B cell (primary cell): ENCODE results near the gene POLN. TPM values are rescaled to one million over a fixed set of nuclear protein-coding genes. Genes with fewer than 3 reads are reported as not detected.

Experiments
- ATAC-seq: fragments of 200-7000 bp; cut with Tn5 transposase; one replicate; pipeline ENCODE4 v1.10.0; 2021; ENCODE audit warnings: low read depth, mild to moderate bottlenecking, moderate number of reproducible peaks, moderate library complexity
- CTCF ChIA-PET: fragments of 350-600 bp; sonication (Branson Sonifier 250); formaldehyde crosslinking; loops from one replicate; lab custom pipeline; 2021; ENCODE audit warnings: antibody characterized with exemption, inconsistent platforms; lab: Charles Lee
- POLR2A ChIA-PET: fragments of 350-600 bp; sonication (Branson Sonifier 250); formaldehyde crosslinking; loops from one replicate; lab custom pipeline; 2021; ENCODE audit warnings: antibody characterized with exemption; lab: Charles Lee
- DNase-seq: peaks from one replicate; pipeline ENCODE4 v3.0.0; 2013
- H2AFZ ChIP-seq: 2 replicates; pipeline ENCODE4 v1.6.1; 2012; ENCODE audit warnings: mild to moderate bottlenecking, low read depth, low read length; ENCODE audit not compliant: insufficient read depth, poor library complexity, severe bottlenecking
- H3K27ac ChIP-seq, 2 donors: 1 replicate in 1 of 2; 2 replicates in 1 of 2; pipeline ENCODE4 v1.5.1; 2012 to 2013; ENCODE audit warnings: low read length in 2 of 2, mild to moderate bottlenecking in 2 of 2, moderate library complexity in 1 of 2
- H3K27me3 ChIP-seq, 4 experiments: fragments of 200-600 bp in 1 of 4; sonication (generic) in 1 of 4; replicated peaks in 1 of 4; 1 replicate in 2 of 4; 2 replicates in 2 of 4; pipeline versions ENCODE4 v1.6.1 to v1.7.0; 2013 to 2016; ENCODE audit warnings: low read length in 3 of 4, mild to moderate bottlenecking in 2 of 4, mixed read lengths in 1 of 4, moderate library complexity in 1 of 4; ENCODE audit not compliant: insufficient read depth in 4 of 4, control insufficient read depth in 3 of 4; ENCODE audit errors: control extremely low read depth in 1 of 4
- H3K36me3 ChIP-seq, 2 experiments: replicated peaks in 1 of 2; 1 replicate in 1 of 2; 2 replicates in 1 of 2; pipeline versions ENCODE4 v1.6.1 to v1.7.1; 2013; ENCODE audit warnings: low read length in 1 of 2; ENCODE audit not compliant: insufficient read depth in 2 of 2, control insufficient read depth in 1 of 2; ENCODE audit errors: control extremely low read depth in 1 of 2, extremely low read depth in 1 of 2
- H3K4me1 ChIP-seq, 2 donors: fragments of 200-600 bp in 1 of 2; sonication (generic) in 1 of 2; 1 replicate in 1 of 2; 2 replicates in 1 of 2; pipeline versions ENCODE4 v1.5.1 to v1.6.1; 2013 to 2017; ENCODE audit warnings: low read length in 2 of 2; ENCODE audit not compliant: control insufficient read depth in 2 of 2, insufficient read depth in 2 of 2
- H3K4me2 ChIP-seq: replicated peaks from 2 replicates; pipeline ENCODE3; 2012; ENCODE audit warnings: mild to moderate bottlenecking, low read depth, low read length; ENCODE audit not compliant: poor library complexity, severe bottlenecking
- H3K4me3 ChIP-seq, 5 experiments: fragments of 200-600 bp in 1 of 5; sonication (generic) in 1 of 5; 1 replicate in 3 of 5; 2 replicates in 2 of 5; pipeline versions ENCODE4 v1.5.1 to v1.7.0; 2011 to 2016; ENCODE audit warnings: low read length in 4 of 5, mild to moderate bottlenecking in 4 of 5, low read depth in 2 of 5, control low read depth in 1 of 5, moderate library complexity in 1 of 5; ENCODE audit not compliant: insufficient read depth in 1 of 5; ENCODE audit errors: control extremely low read depth in 1 of 5, extremely low read depth in 1 of 5
- H3K79me2 ChIP-seq: fragments of 200-600 bp; sonication (generic); one replicate; pipeline ENCODE4 v1.6.0; 2016; ENCODE audit warnings: low read length; ENCODE audit not compliant: control insufficient read depth, insufficient read depth
- H3K9ac ChIP-seq: fragments of 200-600 bp; sonication (generic); 2 replicates; pipeline ENCODE4 v1.6.1; 2017; ENCODE audit warnings: mild to moderate bottlenecking, low read length, moderate library complexity
- H3K9me3 ChIP-seq, 3 donors: one replicate each; pipeline versions ENCODE4 v1.6.1 to v1.7.1; 2013; ENCODE audit warnings: low read length in 2 of 3; ENCODE audit not compliant: control insufficient read depth in 2 of 3, insufficient read depth in 1 of 3; ENCODE audit errors: control extremely low read depth in 1 of 3
- H4K20me1 ChIP-seq: 2 replicates; pipeline ENCODE4 v1.6.0; 2012; ENCODE audit warnings: mild to moderate bottlenecking, low read length; ENCODE audit not compliant: insufficient read depth, control insufficient read depth, poor library complexity, severe bottlenecking
- H3K27ac Mint-ChIP-seq: one replicate; pipeline ENCODE4 v1.8.0; 2021; ENCODE audit warnings: mixed read lengths
- H3K27me3 Mint-ChIP-seq: one replicate; pipeline ENCODE4 v1.8.0; 2021; ENCODE audit warnings: mixed read lengths
- H3K4me1 Mint-ChIP-seq: one replicate; pipeline ENCODE4 v1.8.0; 2021; ENCODE audit warnings: mixed read lengths
- H3K4me3 Mint-ChIP-seq: one replicate; pipeline ENCODE4 v1.8.0; 2021; ENCODE audit warnings: mixed read lengths
- H3K9me3 Mint-ChIP-seq: one replicate; pipeline ENCODE4 v1.8.0; 2022; ENCODE audit warnings: mixed read lengths; ENCODE audit not compliant: insufficient read depth
- CTCF ChIP-seq: fragments of 200-600 bp; IDR thresholded peaks from one replicate; pipeline ENCODE4 v1.8.0; 2022; ENCODE audit warnings: antibody characterized with exemption, mild to moderate bottlenecking
- EZH2 ChIP-seq: IDR thresholded peaks from 2 replicates; pipeline ENCODE4 v1.6.1; 2012; ENCODE audit warnings: borderline replicate concordance, low read depth, mild to moderate bottlenecking, moderate library complexity, low read length; ENCODE audit not compliant: insufficient read depth, poor library complexity, severe bottlenecking
- WGBS: methylation state at CpG from one replicate; pipeline ENCODE4 v1.1.5; 2013; ENCODE audit warnings: missing lambda C conversion rate; ENCODE audit not compliant: insufficient coverage; 5-methylcytosine and 5-hydroxymethylcytosine counted together
- intact Hi-C: fragments of 100-400 bp; cut with micrococcal nuclease; formaldehyde crosslinking; loops from one replicate; pipeline ENCODE4 v1.10.0; 2022
- polyA plus RNA-seq: library from polyadenylated mRNA; depleted of rRNA; stranded (reverse); fragments of >200 nt; gene quantifications from 2 replicates; pipeline ENCODE4 v1.2.3, GENCODE V29; 2012
- total RNA-seq, 2 donors: library from RNA; stranded (reverse); fragments of 120-200 nt in 1 of 2; gene quantifications; 1 replicate in 1 of 2; 2 replicates in 1 of 2; pipeline versions ENCODE4 v1.2.3 to v1.2.4, GENCODE V29; 2013 to 2022

The POLN gene
- total and polyA plus RNA-seq, 2 donors (not counting 1 experiment from before 2014, with no cell fraction given), result 0.73 to 1.5 TPM

- H3K9me3 ChIP-seq, result no peaks in the 10 kb centered on the region
- H3K36me3 ChIP-seq, result no peaks in the 10 kb centered on the region
- H2AFZ ChIP-seq, result no peak overlapping the region
- H3K4me3 ChIP-seq, result no peak overlapping the region
- Mint-ChIP-seq H3K27ac (no peak overlapping the region), H3K4me3 (no peak overlapping the region), H3K4me1 (no peaks in the 10 kb centered on the region), H3K9me3 (no peaks in the 10 kb centered on the region), H3K27me3 (no peaks in the 10 kb centered on the region)
- H3K4me2 ChIP-seq, result no peak overlapping the region
- ATAC-seq (no peak), DNase-seq (no peak)
- H3K27me3 ChIP-seq, result no peaks in the 10 kb centered on the region
- intact Hi-C loops, result no loop called here
- H3K27ac ChIP-seq, result no peak overlapping the region
- no peaks in the 10 kb centered on the region for H3K4me1 ChIP-seq
- no peaks in the 10 kb centered on the region for H3K79me2 ChIP-seq
- no peak overlapping the region for H3K9ac ChIP-seq
- 81% methylated on average over 17 of the region's 20 CpGs for WGBS
- H4K20me1 ChIP-seq, result no peaks in the 10 kb centered on the region
- ChIA-PET CTCF (no interaction called here), POLR2A (no interaction called here)
- TF ChIP-seq CTCF (no peak), EZH2 (no peak)
Measured at GRCh38 chr4:2073808-2074481, 168.0 kb downstream of the POLN start.

- H3K79me2 ChIP-seq, result no peaks in the 10 kb centered on the region
- POLR2A ChIA-PET, result no interaction called here
- H3K4me3 Mint-ChIP-seq, result no peak overlapping the region
Measured at GRCh38 chr4:2072971-2073807, 168.7 kb downstream of the POLN start.

More at GRCh38 chr4:2072971-2073807, 168.7 kb downstream of the POLN start:
- CTCF ChIA-PET, result no interaction called here
- Histone ChIP-seq H3K9ac (no peak overlapping the region), H3K27me3 (no peaks in the 10 kb centered on the region), H3K4me3 (no peak overlapping the region), H3K27ac (no peak overlapping the region), H2AFZ (no peak overlapping the region), H3K4me1 (no peaks in the 10 kb centered on the region), H3K36me3 (no peaks in the 10 kb centered on the region), H3K4me2 (no peak overlapping the region), H3K9me3 (no peaks in the 10 kb centered on the region), H4K20me1 (no peaks in the 10 kb centered on the region)
- ATAC-seq, result no peak
- DNase-seq, result no peak
- intact Hi-C loops, result no loop called here
- TF ChIP-seq CTCF (no peak), EZH2 (no peak)
- H3K4me1 Mint-ChIP-seq, result no peaks in the 10 kb centered on the region
- H3K9me3 Mint-ChIP-seq, result no peaks in the 10 kb centered on the region
- WGBS, result 92% methylated on average over 17 of the region's 20 CpGs
- no peak overlapping the region for H3K27ac Mint-ChIP-seq
- H3K27me3 Mint-ChIP-seq, result no peaks in the 10 kb centered on the region
